Esophagus squamous epithelium (tissue), 4 donors: ENCODE results near the gene OR2H2.

Source experiments
- CTCF ChIP-seq, 6 experiments: fragments of 450-650 bp in 4 of 6; fragments of 200-600 bp in 2 of 6; sonication (generic) in 2 of 6; IDR thresholded peaks; one replicate each; pipeline ENCODE4 v1.5.1; 2016 to 2019; ENCODE audit warnings: antibody characterized with exemption in 6 of 6, mild to moderate bottlenecking in 4 of 6, moderate library complexity in 4 of 6
- POLR2A ChIP-seq, 4 donors: fragments of 450-650 bp; IDR thresholded peaks; one replicate each; pipeline ENCODE4 v1.6.1; 2017; ENCODE audit warnings: antibody characterized with exemption in 4 of 4, mild to moderate bottlenecking in 4 of 4, moderate library complexity in 3 of 4

GRCh38 chr6:29577544-29577943, 7.4 kb upstream of the OR2H2 start:
- TF ChIP-seq CTCF (IDR thresholded peaks at IDR 0.05) (no peak), POLR2A (IDR thresholded peaks at IDR 0.05) (no peak)
